ENCODE measurements around the gene FBRSL1.

DNA sequence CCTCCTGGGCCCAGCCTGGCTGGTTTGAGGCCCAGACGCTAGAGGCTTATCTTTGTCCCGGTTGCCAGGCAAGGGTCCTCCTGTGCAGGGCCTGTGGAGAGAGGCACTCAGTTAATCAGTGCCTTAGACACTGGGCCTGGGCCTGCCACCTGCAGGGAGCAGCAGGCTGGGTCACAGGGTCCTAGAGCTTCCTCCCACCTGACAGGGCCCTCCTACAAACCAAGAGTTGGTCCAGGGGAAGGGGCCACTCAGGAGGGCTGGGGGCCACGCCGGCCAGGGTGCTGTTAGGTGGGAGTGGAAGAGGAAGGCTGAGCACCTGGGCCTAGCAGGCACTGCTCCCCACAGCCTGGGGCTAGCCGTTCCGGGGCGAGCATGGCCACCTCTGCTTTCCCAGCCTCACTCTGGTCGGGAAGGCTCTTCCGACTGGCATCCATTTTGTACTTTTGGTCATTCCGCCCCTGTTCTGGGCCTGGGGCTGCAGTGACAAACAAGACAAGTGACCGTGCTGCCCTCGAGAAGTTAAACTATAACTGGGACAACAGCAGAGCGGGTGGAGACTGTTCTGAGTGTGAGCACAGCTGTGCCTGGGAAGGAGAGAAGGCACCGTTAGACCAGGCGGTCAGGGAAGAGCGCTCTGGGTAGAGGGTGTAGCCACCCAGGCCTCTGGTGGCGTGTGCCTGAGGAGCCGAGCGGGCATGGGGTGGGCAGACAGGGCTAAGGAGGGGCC, 27.2 kb downstream of the FBRSL1 start:
- TF ChIP-seq, protein P1, sequence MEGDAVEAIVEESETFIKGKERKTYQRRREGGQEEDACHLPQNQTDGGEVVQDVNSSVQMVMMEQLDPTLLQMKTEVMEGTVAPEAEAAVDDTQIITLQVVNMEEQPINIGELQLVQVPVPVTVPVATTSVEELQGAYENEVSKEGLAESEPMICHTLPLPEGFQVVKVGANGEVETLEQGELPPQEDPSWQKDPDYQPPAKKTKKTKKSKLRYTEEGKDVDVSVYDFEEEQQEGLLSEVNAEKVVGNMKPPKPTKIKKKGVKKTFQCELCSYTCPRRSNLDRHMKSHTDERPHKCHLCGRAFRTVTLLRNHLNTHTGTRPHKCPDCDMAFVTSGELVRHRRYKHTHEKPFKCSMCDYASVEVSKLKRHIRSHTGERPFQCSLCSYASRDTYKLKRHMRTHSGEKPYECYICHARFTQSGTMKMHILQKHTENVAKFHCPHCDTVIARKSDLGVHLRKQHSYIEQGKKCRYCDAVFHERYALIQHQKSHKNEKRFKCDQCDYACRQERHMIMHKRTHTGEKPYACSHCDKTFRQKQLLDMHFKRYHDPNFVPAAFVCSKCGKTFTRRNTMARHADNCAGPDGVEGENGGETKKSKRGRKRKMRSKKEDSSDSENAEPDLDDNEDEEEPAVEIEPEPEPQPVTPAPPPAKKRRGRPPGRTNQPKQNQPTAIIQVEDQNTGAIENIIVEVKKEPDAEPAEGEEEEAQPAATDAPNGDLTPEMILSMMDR (conservative IDR thresholded peaks at IDR 0.05 in 1 of 2, IDR thresholded peaks at IDR 0.05 in 1 of 2; ENCODE audit: extremely low read depth in 1 of 2, insufficient read depth in 1 of 2, low read depth in 1 of 2, low read length in 2 of 2), result no peak
- no peak for TF ChIP-seq EZH2 (IDR thresholded peaks at IDR 0.05; ENCODE audit: borderline replicate concordance, low read length)

Measured in mammary epithelial cell (primary cell).